NCI-H2171 treated with DMSO at 0.1 percent for 48 hours (cell line): ENCODE results near the gene IFITM10.

Experiments used
- DNase-seq: peaks from one replicate; lab custom pipeline; 2025; lab: John Stamatoyannopoulos, UW

IFITM10 gene

GRCh38 chr11:1740786-1741530 lies 9.4 kb downstream of the IFITM10 start:
- DNase-seq: no peak

- DNase-seq: no peak
These were observed 10.8 kb downstream of the IFITM10 start for GRCh38 chr11:1739576-1739975.

GRCh38 chr11:1738380-1738779 lies 12.0 kb downstream of the IFITM10 start:
- DNase-seq: no peak

- DNase-seq: no peak
These were observed 13.2 kb downstream of the IFITM10 start for GRCh38 chr11:1737080-1737757.

GRCh38 chr11:1736447-1736992 lies 13.9 kb downstream of the IFITM10 start:
- no peak for DNase-seq

GRCh38 chr11:1735271-1735670 lies 15.1 kb downstream of the IFITM10 start:
- DNase-seq: no peak

- no peak for DNase-seq
These were observed 15.7 kb downstream of the IFITM10 start for GRCh38 chr11:1734641-1735081.

GRCh38 chr11:1733716-1734640 lies 16.4 kb downstream of the IFITM10 start:
- DNase-seq: no peak

GRCh38 chr11:1733009-1733715 lies 17.2 kb downstream of the IFITM10 start:
- DNase-seq: no peak

GRCh38 chr11:1732418-1733008 lies 17.9 kb downstream of the IFITM10 start:
- DNase-seq: no peak

- no peak for DNase-seq
These were observed 18.8 kb downstream of the IFITM10 start for GRCh38 chr11:1731451-1732059.

- no peak for DNase-seq
These were observed 20.3 kb downstream of the IFITM10 start for GRCh38 chr11:1730059-1730629.

GRCh38 chr11:1729692-1730011 lies 20.7 kb downstream of the IFITM10 start:
- no peak for DNase-seq

- peak; percentile 36 for DNase-seq
These were observed 21.3 kb downstream of the IFITM10 start for GRCh38 chr11:1728931-1729691.

- DNase-seq: no peak
These were observed 22.1 kb downstream of the IFITM10 start for GRCh38 chr11:1728301-1728700.

- DNase-seq: no peak
These were observed 22.5 kb downstream of the IFITM10 start for GRCh38 chr11:1727861-1728260.

GRCh38 chr11:1727096-1727690 lies 23.2 kb downstream of the IFITM10 start:
- DNase-seq: no peak

GRCh38 chr11:1719781-1720180 lies 30.6 kb downstream of the IFITM10 start:
- DNase-seq: no peak

- no peak for DNase-seq
These were observed 32.1 kb downstream of the IFITM10 start for GRCh38 chr11:1718326-1718725.
